Cortex of kidney (tissue), 1 donor: ENCODE results near the gene NUDT11.
"Not testable (repeated sequence)": the region's sequence is repeated elsewhere in the genome, so short reads cannot be mapped to it uniquely, and the experiment has no call there.

Source experiments
- DNase-seq: peaks from one replicate; lab custom pipeline; 2025; lab: John Stamatoyannopoulos, UW

NUDT11 gene

DNA sequence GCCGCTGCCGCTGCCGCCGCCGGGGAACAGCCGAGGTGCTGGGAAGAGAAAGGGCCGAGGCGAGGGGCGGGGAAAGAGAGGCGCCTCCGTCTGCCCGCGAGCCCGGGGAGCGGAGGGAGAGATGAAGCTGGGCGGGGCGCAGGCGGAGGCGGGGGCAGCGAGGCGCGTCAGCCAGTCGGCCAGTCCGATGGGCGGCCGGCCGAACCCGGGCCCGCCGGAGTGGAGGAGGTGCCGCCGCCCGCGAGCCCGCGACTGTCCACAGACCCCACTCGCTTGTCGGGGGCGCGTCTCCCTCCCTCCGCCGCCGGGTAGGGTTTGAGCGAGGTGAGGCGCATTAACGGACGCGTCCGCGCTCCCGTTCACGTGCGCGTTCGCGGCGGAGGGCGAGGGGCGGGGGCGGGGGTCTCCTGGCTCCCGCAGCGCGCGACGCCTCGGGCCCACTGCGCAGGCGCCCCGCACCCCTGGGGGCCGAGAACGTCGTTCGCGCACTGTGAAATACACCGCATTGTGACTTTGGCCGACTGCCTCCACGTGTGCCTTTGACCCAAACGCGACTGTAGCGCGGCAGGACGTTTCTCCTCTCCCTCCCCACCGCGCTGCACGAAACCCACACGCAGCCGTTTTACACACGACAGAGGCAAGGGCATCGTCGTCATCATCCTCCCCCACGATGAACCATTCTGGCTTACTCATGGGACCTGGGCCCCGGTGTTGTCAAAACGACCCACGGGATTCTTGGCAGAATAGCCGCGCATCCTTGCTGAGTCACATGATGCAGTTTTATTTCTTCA is at the start of gene NUDT11:
Gene NUDT11 (minus strand): TSS at position 92 of the 791 bp plus-strand sequence. CDS start 148 bp downstream, outside the sequence.
- DNase-seq: no peak

GRCh38 chrX:51520393-51520792 is 24.0 kb upstream of the NUDT11 start:
- no peak for DNase-seq

DNA sequence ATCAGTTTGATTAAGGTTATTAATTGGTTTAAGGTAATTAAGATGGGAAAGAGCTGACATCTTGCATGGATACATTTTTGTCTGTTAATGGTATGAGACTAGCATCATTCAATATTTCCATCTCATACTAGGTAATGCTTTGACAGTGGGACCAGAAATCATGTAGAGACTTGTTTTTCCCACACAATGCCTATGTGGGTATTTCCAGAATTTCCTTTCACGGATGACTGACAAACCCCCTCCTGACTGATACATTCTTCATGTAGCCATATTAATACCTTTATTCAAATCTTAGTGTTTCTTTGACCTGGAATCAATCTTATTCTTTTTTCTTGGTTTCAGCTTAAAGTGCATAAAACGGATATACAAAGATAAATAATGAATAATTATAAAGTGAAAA is 22.7 kb upstream of the NUDT11 start:
- DNase-seq: not testable (repeated sequence)

DNA sequence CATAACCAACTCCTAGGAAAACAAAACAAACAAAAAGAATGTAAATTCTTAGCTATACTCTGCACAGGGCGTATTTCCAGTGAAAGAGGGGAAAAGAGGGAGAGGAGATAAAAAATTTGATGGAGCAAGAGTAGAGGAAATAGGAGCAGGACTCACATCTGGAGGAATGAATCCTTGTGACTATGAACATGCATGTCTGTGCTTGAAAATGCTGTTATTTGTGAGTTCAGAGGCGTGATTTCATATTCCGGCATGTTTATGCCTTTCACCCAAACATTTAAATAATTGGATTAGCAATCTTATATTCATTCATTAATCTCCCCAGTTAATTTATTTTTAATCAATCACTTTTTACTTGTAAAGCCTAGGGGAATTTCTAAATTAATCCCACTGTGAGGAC is 11.2 kb upstream of the NUDT11 start:
- no peak for DNase-seq

DNA sequence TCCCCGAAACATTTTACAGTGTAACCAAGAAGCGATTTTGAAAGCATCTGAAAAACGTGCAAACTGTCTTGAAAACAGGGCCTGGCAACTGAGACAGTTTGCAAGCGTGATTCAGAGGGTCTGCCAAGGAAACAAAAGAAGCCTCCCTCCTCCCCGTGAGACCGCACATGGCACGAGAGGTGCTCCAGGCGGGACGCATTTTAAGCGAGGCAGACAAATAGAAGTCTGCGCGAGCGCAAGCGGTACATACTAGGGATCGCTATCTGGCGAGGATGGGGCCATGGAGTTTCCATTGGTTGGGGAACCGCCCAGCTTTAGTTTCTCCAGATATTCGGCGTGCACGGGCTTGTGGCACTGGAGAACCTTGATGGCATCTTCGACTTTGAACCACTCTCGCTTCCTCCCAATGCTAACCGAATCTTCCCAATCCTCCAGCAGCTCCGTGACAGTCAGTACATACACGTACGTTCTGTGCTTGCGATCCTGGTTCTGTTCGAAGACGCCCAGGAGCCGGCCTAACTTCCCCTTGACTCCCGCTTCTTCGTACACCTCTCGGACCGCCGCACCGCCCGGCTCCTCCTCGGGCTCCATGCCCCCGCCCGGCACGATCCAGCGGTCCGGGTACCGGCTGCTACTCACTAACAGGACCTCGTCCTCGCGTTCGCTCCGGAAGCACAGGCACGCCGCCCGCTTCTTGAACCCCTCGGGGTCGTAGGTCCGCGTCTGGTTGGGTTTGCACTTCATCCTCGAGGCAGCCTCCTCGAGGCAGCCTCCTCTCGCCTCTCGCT is 497 bp downstream of the NUDT11 start:
- not testable (repeated sequence) for DNase-seq

GRCh38 chrX:51494409-51494808 is 2.0 kb downstream of the NUDT11 start:
- no peak for DNase-seq

DNA sequence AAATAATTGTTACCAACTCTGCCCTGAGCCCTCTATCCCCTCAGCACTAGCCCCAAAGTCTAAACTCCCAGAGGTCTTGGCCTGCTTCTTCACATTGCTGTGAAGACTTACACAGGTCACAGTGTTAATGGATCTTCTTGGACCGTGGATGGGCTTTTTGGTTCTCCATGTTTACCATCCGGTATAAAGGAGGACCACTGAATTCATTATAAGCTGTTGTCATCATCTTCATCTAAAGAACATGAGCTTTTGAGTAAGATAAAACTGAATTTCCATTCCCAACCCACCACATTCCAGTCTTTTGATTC is 8.5 kb downstream of the NUDT11 start:
- no peak for DNase-seq

DNA sequence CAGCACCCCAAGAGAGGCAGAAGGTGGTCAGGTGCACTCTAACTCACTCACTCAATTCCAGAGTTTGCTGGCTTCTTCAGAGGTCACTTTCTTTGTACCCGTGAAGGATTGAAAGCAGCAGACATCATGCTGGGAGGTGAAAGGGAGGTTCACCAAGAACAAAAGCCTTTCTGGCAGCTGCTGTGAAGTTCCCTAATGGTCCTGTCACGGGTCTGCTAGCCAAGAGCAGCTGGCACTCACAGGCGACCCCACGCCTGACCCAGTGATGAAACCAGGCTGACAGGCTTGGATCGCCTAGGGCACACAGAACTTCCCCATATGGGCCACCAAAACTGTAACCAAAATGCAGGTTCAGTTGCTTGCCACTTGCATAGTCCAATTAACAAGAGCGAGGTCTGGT is 11.8 kb downstream of the NUDT11 start:
- DNase-seq: no peak

DNA sequence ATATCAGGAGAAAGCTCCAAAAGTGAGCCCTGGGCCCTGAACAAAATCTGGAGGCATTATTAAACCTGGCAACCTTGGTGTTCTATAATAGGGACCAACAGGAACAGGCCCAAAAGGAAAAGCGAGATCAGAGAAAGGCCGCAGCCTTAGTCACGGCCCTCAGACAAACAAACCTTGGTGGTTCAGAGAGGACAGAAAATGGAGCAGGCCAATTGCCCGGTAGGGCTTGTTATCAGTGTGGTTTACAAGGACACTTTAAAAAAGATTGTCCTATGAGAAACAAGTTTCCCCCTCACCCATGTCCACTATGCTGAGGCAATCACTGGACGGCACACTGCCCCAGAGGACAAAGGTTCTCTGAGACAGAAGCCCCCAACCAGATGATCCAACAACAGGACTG is 14.0 kb downstream of the NUDT11 start:
- DNase-seq: not testable (repeated sequence)

DNA sequence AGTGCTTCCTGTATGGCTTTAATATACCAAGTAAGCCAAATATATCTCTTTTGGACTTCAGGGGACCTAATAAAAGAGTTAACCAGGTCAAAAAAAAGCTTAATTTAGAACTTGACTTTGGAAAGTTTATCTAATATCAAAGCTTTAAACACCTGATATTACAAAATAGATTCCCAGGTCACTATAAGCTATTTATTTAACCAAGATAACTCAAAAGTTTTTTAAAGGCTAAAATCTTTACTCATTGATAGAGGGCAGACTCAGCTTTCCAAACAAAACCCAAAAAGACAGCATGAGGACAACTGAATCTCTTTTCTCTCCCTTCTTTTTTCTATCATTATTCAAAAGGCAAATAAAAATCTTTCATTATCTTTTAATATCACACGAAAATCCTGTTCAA is 19.5 kb downstream of the NUDT11 start:
- no peak for DNase-seq

DNA sequence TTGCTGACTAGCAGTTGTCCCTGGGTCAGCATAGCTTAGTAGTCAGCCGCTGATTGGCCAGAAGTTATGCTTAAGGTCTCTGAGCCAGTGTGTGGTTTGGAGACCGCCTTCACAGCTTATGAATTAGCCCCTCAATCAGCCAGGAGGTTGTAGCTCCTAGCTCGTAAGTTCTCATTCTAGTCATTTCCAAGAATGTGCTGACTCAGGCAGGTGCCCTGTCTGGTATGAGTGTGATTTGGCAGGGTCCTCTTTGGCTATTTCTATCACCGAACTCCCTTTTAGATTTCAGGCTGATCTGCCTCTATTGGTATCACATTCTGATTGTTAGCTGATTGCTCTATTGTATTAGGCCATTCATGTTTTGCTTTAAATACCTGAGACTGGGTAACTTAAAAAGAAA is 33.1 kb downstream of the NUDT11 start:
- DNase-seq: no peak

DNA sequence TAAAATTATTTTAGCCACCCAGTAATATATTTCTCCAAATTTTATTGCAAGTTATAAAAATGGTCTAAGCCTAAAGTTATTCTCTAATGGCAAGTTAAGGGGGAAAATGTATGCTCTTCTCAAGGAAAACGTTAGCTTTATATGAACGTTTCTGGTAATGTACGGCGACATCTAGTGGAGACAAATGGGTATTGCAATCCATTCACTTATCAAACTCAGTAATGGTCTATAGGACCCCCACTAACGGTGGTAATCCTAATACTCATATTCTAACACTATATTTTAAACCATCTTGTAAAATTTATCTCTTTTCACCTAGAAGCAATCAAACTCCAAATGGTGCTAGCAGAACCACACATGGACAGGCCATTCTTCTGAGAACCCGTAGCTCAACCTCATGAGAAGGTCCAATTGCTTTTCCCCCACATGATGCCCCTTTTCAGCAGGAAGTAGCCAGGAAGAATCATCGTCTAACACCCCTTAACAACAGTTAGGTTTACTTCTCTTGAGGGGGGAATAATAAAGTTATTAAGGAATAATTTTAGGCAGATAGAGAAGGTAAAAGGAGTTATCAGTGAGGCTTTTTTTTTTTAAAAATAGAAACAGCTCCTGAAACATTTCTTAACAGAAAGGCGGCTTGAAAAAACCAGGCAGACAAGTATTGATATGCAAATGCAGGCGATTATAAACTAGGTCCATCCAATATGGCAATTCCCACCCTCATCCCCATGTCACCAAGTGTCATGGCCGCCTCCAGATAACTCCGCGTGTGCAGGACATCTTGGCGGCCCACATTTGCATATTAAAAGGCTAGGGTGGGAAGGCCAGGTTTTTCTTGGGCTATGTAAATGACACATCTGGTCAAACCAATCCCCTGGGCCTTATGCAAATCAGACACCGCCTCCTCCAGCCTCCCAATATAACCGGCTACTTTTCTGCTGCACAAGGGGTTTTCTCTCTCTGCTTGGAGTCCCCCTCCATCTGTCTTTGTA is 35.0 kb downstream of the NUDT11 start:
- DNase-seq: no peak

GRCh38 chrX:51459125-51459524 is 37.3 kb downstream of the NUDT11 start:
- DNase-seq: no peak

GRCh38 chrX:51456814-51457213 is 39.6 kb downstream of the NUDT11 start:
- DNase-seq: no peak

- DNase-seq: no peak
These were observed 40.1 kb downstream of the NUDT11 start for GRCh38 chrX:51456246-51456645.

GRCh38 chrX:51440365-51440764 is 56.0 kb downstream of the NUDT11 start:
- DNase-seq: no peak
